Loucy (cell line): ENCODE data around the gene GAD2.

ENCODE experiments used
- H2AFZ ChIP-seq: fragments of 200-600 bp; sonication (generic); 2 replicates; pipeline ENCODE4 v1.6.0; 2016; ENCODE audit warnings: antibody characterized with exemption, mild to moderate bottlenecking, low read length, moderate library complexity
- H3F3A ChIP-seq: fragments of 200-600 bp; 2 replicates; pipeline ENCODE4 v1.6.0; 2016; ENCODE audit warnings: antibody characterized with exemption, low read depth, mild to moderate bottlenecking
- H3K27me3 ChIP-seq: fragments of 200-600 bp; sonication (generic); 2 replicates; pipeline ENCODE4 v1.6.1; 2014; ENCODE audit warnings: low read length, mild to moderate bottlenecking; ENCODE audit not compliant: insufficient read depth, poor library complexity, severe bottlenecking
- H3K36me3 ChIP-seq: fragments of 200-600 bp; sonication (generic); 2 replicates; pipeline ENCODE4 v1.6.1; 2016; ENCODE audit warnings: low read length; ENCODE audit not compliant: insufficient read depth
- H3K4me1 ChIP-seq: fragments of 200-600 bp; sonication (generic); 2 replicates; pipeline ENCODE4 v1.5.1; 2014; ENCODE audit warnings: low read length, mild to moderate bottlenecking; ENCODE audit not compliant: insufficient read depth, poor library complexity, severe bottlenecking
- H3K4me2 ChIP-seq: fragments of 200-600 bp; sonication (generic); 2 replicates; pipeline ENCODE4 v1.6.0; 2014; ENCODE audit warnings: antibody characterized with exemption, low read length, low read depth, mild to moderate bottlenecking; ENCODE audit not compliant: poor library complexity, severe bottlenecking
- H3K4me3 ChIP-seq: fragments of 200-600 bp; sonication (generic); 2 replicates; pipeline ENCODE4 v1.5.1; 2014; ENCODE audit warnings: low read length, mild to moderate bottlenecking, mixed read lengths; ENCODE audit not compliant: poor library complexity, severe bottlenecking
- H3K79me2 ChIP-seq: fragments of 200-600 bp; sonication (generic); 2 replicates; pipeline ENCODE4 v1.6.1; 2014; ENCODE audit warnings: low read length; ENCODE audit not compliant: insufficient read depth
- H3K9ac ChIP-seq: fragments of 200-600 bp; sonication (generic); 2 replicates; pipeline ENCODE4 v1.6.0; 2014; ENCODE audit warnings: mild to moderate bottlenecking, low read depth, low read length, moderate library complexity; ENCODE audit not compliant: poor library complexity, severe bottlenecking
- H3K9me2 ChIP-seq: fragments of 200-600 bp; sonication (generic); replicated peaks from 2 replicates; pipeline ENCODE4 v1.6.1; 2016; ENCODE audit warnings: low read depth, low read length, mixed read lengths
- H3K9me3 ChIP-seq: fragments of 200-600 bp; sonication (generic); 2 replicates; pipeline ENCODE4 v1.6.1; 2014; ENCODE audit warnings: mild to moderate bottlenecking, antibody characterized with exemption, low read length, low read depth; ENCODE audit not compliant: insufficient read depth
- H4K20me1 ChIP-seq: fragments of 200-600 bp; sonication (generic); 2 replicates; pipeline ENCODE4 v1.6.0; 2014; ENCODE audit warnings: antibody characterized with exemption, low read length, mild to moderate bottlenecking; ENCODE audit not compliant: insufficient read depth, poor library complexity, severe bottlenecking
- EZH2phosphoT487 ChIP-seq: fragments of 200-600 bp; IDR thresholded peaks from 2 replicates; pipeline ENCODE4 v1.6.1; 2018; ENCODE audit warnings: antibody characterized with exemption, mild to moderate bottlenecking, moderate library complexity, borderline replicate concordance
- TF ChIP-seq, protein P1 (sequence below): fragments of 200-600 bp; sonication (generic); conservative IDR thresholded peaks from 2 replicates; pipeline ENCODE4 v1.5.1; 2014; ENCODE audit warnings: mild to moderate bottlenecking, antibody characterized with exemption, low read length

Gene GAD2

DNA sequence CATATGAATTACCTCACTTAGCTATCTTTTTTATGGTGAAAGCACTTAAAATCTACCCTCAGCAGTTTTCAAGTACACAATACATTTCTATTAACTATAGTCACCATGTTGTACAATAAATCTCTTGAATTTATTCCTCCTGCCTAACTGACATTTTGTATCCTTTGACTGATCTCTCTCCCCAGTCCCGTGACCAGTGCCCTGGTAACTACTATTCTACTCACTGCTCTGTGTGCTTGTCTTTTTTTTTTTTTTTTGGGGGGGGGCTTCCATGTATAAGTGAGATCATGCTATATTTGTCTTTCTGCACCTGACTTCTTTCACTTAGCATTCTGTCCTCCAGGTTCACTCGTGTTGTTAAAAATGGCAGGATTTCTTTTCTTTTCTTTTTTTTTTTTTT is 11.4 kb upstream of the GAD2 start:
- H4K20me1 ChIP-seq = no peaks in the 10 kb centered on the region
- no peak for TF ChIP-seq EZH2phosphoT487
- TF ChIP-seq, protein P1, sequence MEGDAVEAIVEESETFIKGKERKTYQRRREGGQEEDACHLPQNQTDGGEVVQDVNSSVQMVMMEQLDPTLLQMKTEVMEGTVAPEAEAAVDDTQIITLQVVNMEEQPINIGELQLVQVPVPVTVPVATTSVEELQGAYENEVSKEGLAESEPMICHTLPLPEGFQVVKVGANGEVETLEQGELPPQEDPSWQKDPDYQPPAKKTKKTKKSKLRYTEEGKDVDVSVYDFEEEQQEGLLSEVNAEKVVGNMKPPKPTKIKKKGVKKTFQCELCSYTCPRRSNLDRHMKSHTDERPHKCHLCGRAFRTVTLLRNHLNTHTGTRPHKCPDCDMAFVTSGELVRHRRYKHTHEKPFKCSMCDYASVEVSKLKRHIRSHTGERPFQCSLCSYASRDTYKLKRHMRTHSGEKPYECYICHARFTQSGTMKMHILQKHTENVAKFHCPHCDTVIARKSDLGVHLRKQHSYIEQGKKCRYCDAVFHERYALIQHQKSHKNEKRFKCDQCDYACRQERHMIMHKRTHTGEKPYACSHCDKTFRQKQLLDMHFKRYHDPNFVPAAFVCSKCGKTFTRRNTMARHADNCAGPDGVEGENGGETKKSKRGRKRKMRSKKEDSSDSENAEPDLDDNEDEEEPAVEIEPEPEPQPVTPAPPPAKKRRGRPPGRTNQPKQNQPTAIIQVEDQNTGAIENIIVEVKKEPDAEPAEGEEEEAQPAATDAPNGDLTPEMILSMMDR = no peak
- no peak overlapping the region for H3K4me3 ChIP-seq
- H3K36me3 ChIP-seq = no peaks in the 10 kb centered on the region
- H3K9me3 ChIP-seq = no peaks in the 10 kb centered on the region
- H3K9me2 ChIP-seq = no peaks in the 10 kb centered on the region
- no peaks in the 10 kb centered on the region for H3K27me3 ChIP-seq
- H3K9ac ChIP-seq = no peak overlapping the region
- H3F3A ChIP-seq = no peaks in the 10 kb centered on the region
- H3K4me1 ChIP-seq = no peaks in the 10 kb centered on the region
- no peak overlapping the region for H2AFZ ChIP-seq
- H3K4me2 ChIP-seq = no peak overlapping the region
- no peaks in the 10 kb centered on the region for H3K79me2 ChIP-seq

DNA sequence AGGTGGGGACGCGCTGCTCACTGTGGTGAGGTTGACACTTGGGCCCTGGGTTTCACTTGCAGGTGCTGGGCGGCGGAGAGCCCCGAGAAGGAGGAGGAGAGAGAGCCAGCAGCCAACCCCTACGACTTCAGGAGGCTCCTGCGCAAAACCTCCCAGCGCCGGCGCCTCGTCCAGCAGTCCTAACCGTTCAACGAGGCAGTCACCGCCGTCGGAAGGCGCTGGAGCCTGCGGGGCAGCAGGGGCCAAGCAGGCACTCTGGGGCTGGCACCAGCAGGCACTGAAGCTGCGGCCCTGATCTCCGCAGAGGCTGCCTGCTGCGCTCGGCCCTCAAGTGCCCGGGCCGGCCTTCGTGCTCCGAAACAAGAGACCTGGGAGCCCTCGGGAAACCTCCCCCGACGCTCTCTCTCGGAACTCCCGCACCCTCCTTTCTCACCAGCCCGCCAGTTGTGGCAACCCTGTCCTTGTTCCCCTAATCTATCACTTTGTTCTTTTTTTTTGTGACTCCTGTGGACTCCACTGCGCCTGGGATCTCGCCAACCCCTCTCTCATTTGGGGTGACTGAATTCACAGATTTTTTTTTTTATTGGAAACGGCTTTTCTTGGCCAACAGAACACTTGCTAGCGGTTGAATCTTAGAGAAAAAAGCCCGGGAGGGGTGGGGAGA is 4.7 kb upstream of the GAD2 start:
- no peaks in the 10 kb centered on the region for H3F3A ChIP-seq
- H3K9ac ChIP-seq = no peak overlapping the region
- no peaks in the 10 kb centered on the region for H3K79me2 ChIP-seq
- H3K4me2 ChIP-seq = no peak overlapping the region
- H3K9me3 ChIP-seq = no peaks in the 10 kb centered on the region
- H2AFZ ChIP-seq = no peak overlapping the region
- H4K20me1 ChIP-seq = no peaks in the 10 kb centered on the region
- no peaks in the 10 kb centered on the region for H3K36me3 ChIP-seq
- peaks cover 18% of the 10 kb centered on the region for H3K4me1 ChIP-seq
- TF ChIP-seq, protein P1 = no peak
- TF ChIP-seq EZH2phosphoT487 = no peak
- no peaks in the 10 kb centered on the region for H3K9me2 ChIP-seq
- no peak overlapping the region for H3K4me3 ChIP-seq
- no peaks in the 10 kb centered on the region for H3K27me3 ChIP-seq

DNA sequence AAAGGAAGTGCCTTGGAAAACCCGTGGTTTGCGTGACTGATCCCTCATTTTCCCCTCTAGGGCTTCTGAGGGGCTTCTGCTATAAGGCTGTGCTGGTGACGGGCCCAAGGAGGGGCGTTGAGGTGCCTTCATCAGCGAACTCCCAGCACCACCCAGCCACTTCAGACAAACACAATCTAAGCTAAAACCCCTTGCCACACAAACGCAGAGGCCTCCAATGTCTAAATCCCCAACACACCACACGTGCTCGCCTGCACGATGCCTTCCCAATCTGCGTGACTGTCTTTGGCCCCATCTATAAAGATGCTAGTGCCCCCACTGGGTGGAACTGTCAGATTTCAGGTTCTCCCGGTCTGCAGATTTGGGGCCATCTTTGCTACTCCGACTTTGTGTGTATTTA is 4.1 kb upstream of the GAD2 start:
- TF ChIP-seq, protein P1 = no peak
- Histone ChIP-seq H3K27me3 (no peaks in the 10 kb centered on the region), H3K4me2 (no peak overlapping the region)

More for the DNA sequence above, 4.1 kb upstream of the GAD2 start:
- Histone ChIP-seq H4K20me1 (no peaks in the 10 kb centered on the region), H3K79me2 (no peaks in the 10 kb centered on the region), H3K9ac (no peak overlapping the region), H3K4me1 (peaks cover 18% of the 10 kb centered on the region), H3K36me3 (no peaks in the 10 kb centered on the region), H2AFZ (no peak overlapping the region), H3K4me3 (no peak overlapping the region), H3K9me3 (no peaks in the 10 kb centered on the region), H3F3A (no peaks in the 10 kb centered on the region), H3K9me2 (no peaks in the 10 kb centered on the region)
